Skeletal muscle tissue (tissue), 4 donors: ENCODE results near the gene ERLIN1. TPM values are rescaled to one million over a fixed set of nuclear protein-coding genes. Genes with fewer than 3 reads are reported as not detected.

Source experiments
- H3K27ac ChIP-seq: one replicate; pipeline ENCODE4 v1.7.0; 2013; ENCODE audit warnings: mild to moderate bottlenecking, low read depth, low read length, inconsistent platforms
- H3K27me3 ChIP-seq, 3 donors: one replicate each; pipeline ENCODE4 v1.7.0; 2013; ENCODE audit warnings: low read length in 3 of 3; ENCODE audit not compliant: control insufficient read depth in 3 of 3, insufficient read depth in 3 of 3
- H3K36me3 ChIP-seq, 3 donors: one replicate each; pipeline ENCODE4 v1.7.0; 2013; ENCODE audit warnings: low read length in 3 of 3; ENCODE audit not compliant: control insufficient read depth in 3 of 3, insufficient read depth in 3 of 3
- H3K4me1 ChIP-seq, 3 donors: one replicate each; pipeline ENCODE4 v1.7.0; 2013; ENCODE audit warnings: low read length in 3 of 3, mild to moderate bottlenecking in 3 of 3; ENCODE audit not compliant: control insufficient read depth in 3 of 3, insufficient read depth in 3 of 3
- H3K4me3 ChIP-seq, 3 donors: one replicate each; pipeline ENCODE4 v1.7.0; 2013; ENCODE audit warnings: low read length in 3 of 3
- H3K9ac ChIP-seq, 3 donors: one replicate each; pipeline ENCODE4 v1.7.0; 2013; ENCODE audit warnings: low read length in 3 of 3, mild to moderate bottlenecking in 3 of 3, moderate library complexity in 2 of 3, low read depth in 1 of 3
- H3K9me3 ChIP-seq, 3 donors: one replicate each; pipeline ENCODE4 v1.7.0; 2013; ENCODE audit warnings: low read length in 3 of 3; ENCODE audit not compliant: control insufficient read depth in 3 of 3
- total RNA-seq: library from RNA; depleted of rRNA; stranded (reverse); fragments of >200 nt; gene quantifications from one replicate; pipeline ENCODE4 v1.2.3, GENCODE V29; 2014
- donor health status: Osteomylitis.

Gene ERLIN1
- total RNA-seq: 19.3 TPM

DNA sequence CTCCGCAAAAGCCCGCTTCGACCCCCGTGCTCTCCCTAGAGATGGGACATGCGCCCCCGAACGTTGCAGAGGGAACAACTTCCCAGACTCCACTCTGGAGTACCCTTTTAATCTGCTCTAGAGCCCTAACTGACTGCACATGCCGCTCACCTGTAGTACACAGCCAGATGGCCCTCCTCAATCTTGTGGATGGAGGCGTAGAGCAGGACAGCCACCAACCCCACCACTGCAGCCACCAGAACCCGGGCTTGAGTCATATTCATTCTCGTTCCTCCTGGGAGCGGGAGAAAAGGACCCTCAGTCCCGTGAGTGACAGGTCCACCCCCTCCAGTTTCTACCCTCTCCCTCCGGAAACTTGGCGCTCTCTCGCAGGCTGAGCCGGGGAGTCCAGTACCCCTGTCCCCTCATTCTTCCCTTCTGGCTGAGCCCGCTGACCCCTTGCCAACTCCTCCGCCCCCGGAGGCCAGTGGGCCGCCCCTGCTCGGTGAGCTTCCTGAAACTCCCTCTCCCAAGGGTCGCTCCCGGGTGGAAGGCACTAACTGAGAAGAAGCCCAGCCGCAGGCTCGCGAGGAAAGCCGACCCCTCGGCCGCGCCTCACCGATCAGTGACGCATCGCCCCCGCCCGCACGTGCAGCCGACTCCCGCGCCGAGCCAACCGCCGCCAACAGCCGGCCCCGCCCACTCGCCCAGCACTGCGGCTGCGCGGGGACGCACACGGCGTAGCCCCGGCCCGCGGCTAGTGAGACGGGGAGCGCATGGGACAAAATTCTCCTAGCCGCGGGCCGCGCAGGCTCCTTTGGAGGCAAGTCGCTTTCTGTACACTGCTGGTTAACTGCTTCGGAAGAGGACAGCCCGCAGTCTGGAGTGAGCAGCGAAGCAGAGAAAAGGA, at the start of gene ERLIN1:
TSS of gene ERLIN1 (minus strand) at position 666 of the 889 bp plus-strand sequence. CDS start at position 263, 403 bp downstream.
- Histone ChIP-seq H3K36me3 (peaks cover 9 to 23% (median 14%) of the 10 kb centered on the region in 3 donors), H3K9me3 (no peaks in the 10 kb centered on the region), H3K4me1 (peaks cover 15 to 27% (median 25%) of the 10 kb centered on the region in 3 donors), H3K4me3 (peak within 1 kb of the TSS; percentile 83 to 100 (median 92)), H3K9ac (peak within 1 kb of the TSS; percentile 93 to 96 (median 93)), H3K27me3 (no peaks in the 10 kb centered on the region), H3K27ac (peak within 1 kb of the TSS; percentile 90)

DNA sequence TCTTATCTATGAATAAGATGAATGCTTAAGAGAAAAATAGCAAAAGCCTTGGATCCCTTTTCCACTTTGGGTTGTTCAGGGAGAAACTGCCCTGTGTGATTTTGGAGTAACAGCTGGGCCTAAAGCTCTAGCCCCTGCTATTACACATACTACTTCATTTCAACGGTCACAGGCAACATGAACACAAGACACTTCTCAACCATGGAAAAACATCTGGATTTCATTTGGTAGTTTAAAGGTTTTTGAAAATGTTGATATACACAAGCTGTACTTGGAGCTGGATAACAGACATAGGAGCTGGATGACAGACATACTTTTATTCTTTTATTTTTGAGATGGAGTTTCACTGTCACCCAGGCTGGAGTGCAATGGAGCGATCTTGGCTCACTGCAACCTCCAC, 46.3 kb upstream of the ERLIN1 start:
- no peak overlapping the region for H3K4me3 ChIP-seq
- no peaks in the 10 kb centered on the region for H3K27me3 ChIP-seq
- H3K27ac ChIP-seq: no peak overlapping the region
- no peak overlapping the region for H3K9ac ChIP-seq
- H3K36me3 ChIP-seq: peaks cover 11 to 42% (median 34%) of the 10 kb centered on the region in 3 donors
- H3K4me1 ChIP-seq: peaks cover 10 to 15% (median 11%) of the 10 kb centered on the region in 3 donors
- no peaks in the 10 kb centered on the region for H3K9me3 ChIP-seq

GRCh38 chr10:100229819-100230422, 44.1 kb upstream of the ERLIN1 start:
- Histone ChIP-seq H3K36me3 (peaks cover 2 to 29% (median 26%) of the 10 kb centered on the region in 3 donors), H3K27me3 (no peaks in the 10 kb centered on the region), H3K4me1 (peaks cover 10 to 15% (median 11%) of the 10 kb centered on the region in 3 donors), H3K9ac (peak overlapping the region; percentile 90 to 95 (median 91)), H3K9me3 (no peaks in the 10 kb centered on the region), H3K4me3 (peak overlapping the region; percentile 96 to 97 (median 97)), H3K27ac (peak overlapping the region; percentile 83)

DNA sequence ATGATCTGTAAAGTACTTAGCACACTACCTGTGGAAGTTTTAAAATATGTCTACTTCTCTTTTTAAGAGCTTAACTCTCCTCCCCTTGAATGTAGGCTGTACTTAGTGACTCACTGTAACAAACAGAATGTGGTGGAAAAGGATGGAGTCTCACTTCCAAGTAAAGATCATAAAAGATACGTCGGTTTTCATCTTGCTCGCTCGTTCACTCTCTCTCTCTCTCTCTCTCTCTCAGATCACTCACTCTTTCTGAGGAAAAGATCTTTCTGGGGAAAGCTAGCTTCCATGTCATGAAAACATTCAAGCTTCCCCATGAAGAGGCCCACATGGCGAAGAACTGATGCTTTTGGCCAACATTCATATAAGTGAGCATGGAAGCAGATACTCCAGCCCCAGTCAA, 38.0 kb upstream of the ERLIN1 start:
- Histone ChIP-seq H3K4me1 (peaks cover 4 to 6% (median 5%) of the 10 kb centered on the region in 3 donors), H3K9ac (no peak overlapping the region), H3K36me3 (peaks cover 7 to 35% (median 24%) of the 10 kb centered on the region in 3 donors), H3K27ac (no peak overlapping the region), H3K4me3 (no peak overlapping the region), H3K9me3 (no peaks in the 10 kb centered on the region), H3K27me3 (no peaks in the 10 kb centered on the region)

DNA sequence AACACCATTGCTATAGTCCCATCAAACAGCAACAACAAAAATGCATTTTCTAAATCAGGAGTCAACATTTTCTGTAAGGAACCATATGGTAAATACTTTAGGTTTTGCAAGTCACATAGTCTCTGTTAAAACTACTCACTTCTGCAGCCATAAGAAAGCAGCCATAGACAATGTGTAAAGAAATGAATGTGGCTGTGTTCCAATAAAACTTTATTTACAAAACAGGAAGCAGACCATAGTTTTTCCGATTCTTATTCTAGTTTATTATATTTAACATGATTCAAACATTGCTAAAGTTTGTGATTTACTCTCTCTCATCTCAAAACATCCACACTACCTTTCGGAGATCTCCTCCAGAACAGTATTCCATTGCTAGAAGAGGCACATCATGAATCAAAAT, 36.7 kb upstream of the ERLIN1 start:
- no peak overlapping the region for H3K9ac ChIP-seq

GRCh38 chr10:100216006-100216405, 30.2 kb upstream of the ERLIN1 start:
- Histone ChIP-seq H3K4me3 (no peak overlapping the region), H3K4me1 (no peaks in the 10 kb centered on the region), H3K9me3 (no peaks in the 10 kb centered on the region), H3K36me3 (peaks cover 18 to 47% (median 35%) of the 10 kb centered on the region in 3 donors), H3K27me3 (no peaks in the 10 kb centered on the region), H3K27ac (no peak overlapping the region), H3K9ac (no peak overlapping the region)

More for the DNA sequence above, 36.7 kb upstream of the ERLIN1 start:
- Histone ChIP-seq H3K27me3 (no peaks in the 10 kb centered on the region), H3K9me3 (no peaks in the 10 kb centered on the region), H3K27ac (no peak overlapping the region), H3K36me3 (peaks cover 12 to 46% (median 35%) of the 10 kb centered on the region in 3 donors), H3K4me1 (no peaks in the 10 kb centered on the region), H3K4me3 (no peak overlapping the region)

- Histone ChIP-seq H3K27ac (no peak overlapping the region), H3K27me3 (no peaks in the 10 kb centered on the region), H3K36me3 (peaks cover 12 to 30% (median 16%) of the 10 kb centered on the region in 3 donors)
These were observed 23.5 kb upstream of the ERLIN1 start for GRCh38 chr10:100209303-100209702.

GRCh38 chr10:100208276-100208675, 22.4 kb upstream of the ERLIN1 start:
- Histone ChIP-seq H3K9ac (no peak overlapping the region), H3K9me3 (no peaks in the 10 kb centered on the region), H3K4me3 (no peak overlapping the region), H3K27me3 (no peaks in the 10 kb centered on the region), H3K27ac (no peak overlapping the region), H3K4me1 (no peaks in the 10 kb centered on the region), H3K36me3 (peaks cover 18 to 39% (median 22%) of the 10 kb centered on the region in 3 donors)

More at GRCh38 chr10:100209303-100209702, 23.5 kb upstream of the ERLIN1 start:
- Histone ChIP-seq H3K9ac (no peak overlapping the region), H3K9me3 (no peaks in the 10 kb centered on the region), H3K4me3 (no peak overlapping the region), H3K4me1 (no peaks in the 10 kb centered on the region)

DNA sequence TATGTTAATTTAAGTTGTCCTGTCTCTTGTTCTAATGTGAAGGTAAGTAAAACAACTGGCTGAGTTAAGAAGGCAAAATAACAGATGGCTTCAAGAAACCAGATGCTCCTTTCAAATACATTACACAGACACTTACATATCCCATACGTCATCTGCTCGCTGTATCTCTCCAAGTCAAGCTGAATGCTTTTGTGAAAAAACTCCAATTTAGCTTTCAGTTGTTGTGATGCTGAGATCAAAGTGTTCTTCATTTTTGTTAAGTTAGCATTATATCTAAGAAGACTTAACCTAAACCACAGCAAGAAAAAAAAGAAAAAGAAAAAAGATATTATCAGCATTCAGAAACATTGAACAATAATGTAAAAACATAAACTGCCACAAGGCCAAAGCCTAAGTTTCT, 18.5 kb upstream of the ERLIN1 start:
- Histone ChIP-seq H3K36me3 (peaks cover 25 to 54% (median 46%) of the 10 kb centered on the region in 3 donors), H3K4me1 (no peaks in the 10 kb centered on the region), H3K27ac (no peak overlapping the region), H3K27me3 (no peaks in the 10 kb centered on the region), H3K4me3 (no peak overlapping the region), H3K9ac (no peak overlapping the region), H3K9me3 (no peaks in the 10 kb centered on the region)

- Histone ChIP-seq H3K9ac (no peak overlapping the region), H3K9me3 (no peaks in the 10 kb centered on the region), H3K27ac (no peak overlapping the region), H3K36me3 (peaks cover 23 to 63% (median 60%) of the 10 kb centered on the region in 3 donors), H3K4me3 (no peak overlapping the region), H3K27me3 (no peaks in the 10 kb centered on the region), H3K4me1 (no peaks in the 10 kb centered on the region)
These were observed 15.7 kb upstream of the ERLIN1 start for GRCh38 chr10:100201549-100201948.
